Left colon (tissue), 2 donors: ENCODE results near the gene PCDHGC3. TPM values are rescaled to one million over a fixed set of nuclear protein-coding genes. Genes with fewer than 3 reads are reported as not detected.

Source experiments
- ATAC-seq: fragments of 200-7000 bp; cut with Tn5 transposase; one replicate; pipeline ENCODE4 v1.9.1; 2020; ENCODE audit warnings: mild to moderate bottlenecking, moderate library complexity
- DNase-seq, 2 donors: peaks; one replicate each; pipeline ENCODE4 v3.0.0-alpha.2; 2020
- intact Hi-C, 2 donors: fragments of 100-400 bp; cut with DNase I in 1 of 2; cut with micrococcal nuclease in 1 of 2; formaldehyde crosslinking; loops; one replicate each; pipeline versions ENCODE4 v1.11.2 to v1.14.0; 2022; cut with DNase I, micrococcal nuclease
- total RNA-seq, 2 donors: library from RNA; stranded (reverse); fragmentation: NEBNext Ultra II Directional; extraction: Animal tissue kit (Norgen Biotek cat#: 25700); gene quantifications; one replicate each; pipeline ENCODE4 v1.2.1, GENCODE V29; 2021
- donor health status: DM: no; HTN: no; CAD: no.
- donor health status: DM: yes; HTN: yes; CAD: no.

Gene PCDHGC3
- total RNA-seq, 2 donors from 2014 or later = 15.3 to 16.0 TPM

DNA sequence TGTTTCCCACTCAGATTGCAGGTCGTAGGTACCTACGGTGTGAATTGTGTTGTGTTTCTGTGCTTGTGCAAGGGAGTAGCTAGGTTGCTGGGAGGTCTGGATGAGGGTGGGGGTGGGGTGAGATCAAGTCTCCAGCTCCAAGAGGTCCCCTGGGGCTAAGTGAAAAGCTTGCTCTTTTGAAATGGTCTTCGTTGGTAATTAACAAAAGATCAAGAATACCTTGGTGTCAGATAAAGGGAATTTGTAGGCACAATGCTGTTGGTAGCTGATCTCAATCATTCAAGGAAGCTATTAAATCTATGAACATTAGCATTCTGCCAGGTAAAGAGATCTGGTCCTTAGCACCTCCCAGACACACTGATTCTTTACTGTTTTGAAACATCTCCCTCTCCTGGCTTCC, 8.1 kb downstream of the PCDHGC3 start:
- intact Hi-C loops = no loop called here
- ATAC-seq (no peak), DNase-seq (no peak)

DNA sequence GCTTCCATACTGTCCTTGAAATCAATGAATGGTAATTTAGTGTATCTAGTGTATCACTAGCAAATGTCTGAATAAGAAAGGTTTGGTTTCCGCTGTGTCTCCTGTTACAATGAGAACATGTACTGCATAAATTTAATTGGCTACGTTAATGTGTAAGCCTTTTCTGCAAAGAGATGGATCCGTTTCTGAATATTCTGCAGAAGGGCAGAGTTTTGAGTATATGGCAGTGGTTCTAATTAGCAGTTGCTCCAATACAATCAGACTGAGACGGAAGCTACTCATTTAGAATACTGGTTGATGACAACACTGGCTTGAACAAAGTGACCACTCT, 8.5 kb downstream of the PCDHGC3 start:
- no peak for ATAC-seq
- no peak for DNase-seq
- intact Hi-C loops = no loop called here

DNA sequence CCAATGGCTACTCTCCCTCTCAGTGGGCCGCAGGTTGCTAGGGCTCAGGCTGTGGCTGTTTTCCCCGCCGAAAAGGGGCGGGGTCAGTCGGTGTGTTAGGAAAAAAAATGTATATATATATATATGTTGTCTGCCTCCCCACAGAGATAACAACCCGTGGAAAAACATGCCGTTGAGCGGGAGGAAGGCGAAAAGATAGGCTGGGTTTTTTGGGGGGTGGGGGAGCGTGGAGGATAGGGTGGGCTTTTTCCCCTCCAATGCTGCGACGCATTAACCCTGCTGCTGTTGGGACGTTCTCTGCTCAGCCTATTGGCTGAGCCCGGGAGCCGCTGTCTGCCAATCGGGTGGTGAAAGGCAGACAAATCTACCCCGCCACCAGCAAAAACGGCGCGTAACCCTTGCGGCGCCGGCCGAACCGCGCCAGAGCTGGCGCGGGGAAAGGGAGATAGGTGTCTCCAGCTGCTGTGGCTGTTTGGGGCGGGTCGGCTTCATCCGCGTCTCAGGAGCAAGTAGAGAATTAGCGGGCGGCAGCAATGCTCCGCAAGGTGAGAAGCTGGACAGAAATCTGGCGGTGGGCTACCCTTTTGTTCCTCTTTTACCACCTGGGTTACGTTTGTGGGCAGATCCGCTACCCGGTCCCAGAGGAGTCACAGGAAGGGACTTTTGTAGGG, 9.0 kb downstream of the PCDHGC3 start, which contains the start of gene PCDHGC4:
TSS of gene PCDHGC4 (plus strand) at position 390 of the 671 bp plus-strand sequence. CDS start at position 534, 144 bp downstream.
- ATAC-seq (peak; percentile 64), DNase-seq (no peak)
- intact Hi-C loops = no loop called here

- intact Hi-C loops = no loop called here
- DNase-seq = no peak
- ATAC-seq = peak; percentile 26
Observed at GRCh38 chr5:141485321-141486055, 9.7 kb downstream of the PCDHGC3 start.

DNA sequence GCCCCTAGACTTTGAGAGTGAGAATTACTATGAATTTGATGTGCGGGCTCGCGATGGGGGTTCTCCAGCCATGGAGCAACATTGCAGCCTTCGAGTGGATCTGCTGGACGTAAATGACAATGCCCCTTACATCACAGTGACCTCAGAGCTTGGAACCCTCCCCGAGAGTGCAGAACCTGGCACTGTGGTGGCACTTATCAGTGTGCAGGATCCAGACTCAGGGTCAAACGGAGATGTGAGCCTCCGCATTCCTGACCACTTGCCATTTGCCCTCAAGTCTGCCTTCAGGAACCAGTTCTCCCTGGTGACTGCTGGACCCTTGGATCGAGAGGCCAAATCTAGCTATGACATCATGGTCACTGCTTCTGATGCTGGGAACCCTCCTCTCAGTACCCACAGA, 10.3 kb downstream of the PCDHGC3 start:
- intact Hi-C loops = no loop called here

DNA sequence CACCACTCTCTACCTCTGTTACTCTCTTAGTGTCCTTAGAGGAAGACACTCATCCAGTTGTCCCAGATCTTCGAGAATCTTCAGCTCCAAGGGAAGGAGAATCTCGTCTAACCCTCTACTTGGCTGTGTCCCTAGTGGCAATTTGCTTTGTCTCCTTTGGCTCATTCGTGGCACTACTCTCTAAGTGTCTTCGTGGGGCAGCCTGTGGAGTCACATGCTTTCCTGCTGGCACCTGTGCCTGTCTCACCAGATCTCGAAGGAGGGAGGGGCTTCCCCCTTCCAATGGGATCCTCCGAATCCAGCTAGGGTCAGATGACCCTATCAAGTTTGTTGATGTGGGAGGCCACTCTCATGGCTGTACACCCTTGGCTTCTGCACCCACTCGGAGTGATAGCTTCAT, 11.4 kb downstream of the PCDHGC3 start:
- intact Hi-C loops = no loop called here
- DNase-seq = no peak
- no peak for ATAC-seq

More for the DNA sequence above, 10.3 kb downstream of the PCDHGC3 start:
- DNase-seq (no peak), ATAC-seq (no peak)

DNA sequence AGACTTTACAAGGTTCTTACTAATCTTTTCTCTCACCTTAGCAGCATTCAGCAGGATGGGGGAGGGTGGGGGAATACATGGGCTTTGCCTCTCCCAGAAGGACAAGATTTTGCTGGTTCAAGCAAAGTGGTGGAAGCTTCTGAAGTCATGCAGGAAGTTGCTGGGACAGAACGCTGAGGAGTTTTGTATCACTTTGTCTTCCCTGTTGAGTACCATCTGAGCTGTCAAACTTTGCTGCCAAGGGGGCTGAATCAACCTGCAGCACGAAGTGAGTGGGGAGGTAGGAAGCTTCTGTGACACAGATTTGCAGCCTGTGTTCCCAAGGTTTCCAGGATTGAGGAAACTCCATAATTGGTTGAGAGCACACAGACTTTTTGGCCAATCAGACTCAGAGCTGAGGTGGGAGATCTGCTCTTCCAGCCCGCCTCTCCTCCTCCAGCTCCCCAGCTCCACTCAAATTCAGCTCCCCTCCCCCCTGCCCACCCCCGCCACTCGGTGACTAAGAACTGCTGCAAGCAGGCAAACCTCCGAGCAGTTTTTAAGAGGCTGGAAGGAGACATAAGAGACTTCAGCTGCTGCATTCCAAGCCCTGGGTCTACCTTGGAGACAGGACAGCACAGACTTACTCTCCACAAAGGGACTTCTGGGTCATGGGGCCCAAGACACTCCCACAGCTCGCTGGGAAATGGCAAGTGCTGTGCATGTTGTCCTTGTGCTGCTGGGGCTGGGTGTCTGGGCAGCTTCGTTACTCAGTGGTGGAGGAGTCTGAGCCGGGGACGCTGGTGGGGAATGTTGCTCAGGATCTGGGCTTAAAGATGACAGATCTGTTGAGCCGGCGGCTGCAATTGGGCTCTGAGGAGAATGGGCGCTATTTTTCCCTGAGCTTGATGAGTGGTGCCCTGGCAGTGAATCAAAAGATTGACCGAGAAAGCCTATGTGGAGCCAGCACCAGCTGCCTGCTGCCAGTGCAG, 13.1 kb downstream of the PCDHGC3 start, which contains the start of gene PCDHGC5:
TSS of gene PCDHGC5 (plus strand) at position 491 of the 971 bp plus-strand sequence. CDS start at position 651, 160 bp downstream.
- DNase-seq = no peak
- ATAC-seq = no peak
- intact Hi-C loops = no loop called here

- DNase-seq (no peak), ATAC-seq (no peak)
- intact Hi-C loops = no loop called here
Observed at GRCh38 chr5:141489841-141490240, 14.1 kb downstream of the PCDHGC3 start.

DNA sequence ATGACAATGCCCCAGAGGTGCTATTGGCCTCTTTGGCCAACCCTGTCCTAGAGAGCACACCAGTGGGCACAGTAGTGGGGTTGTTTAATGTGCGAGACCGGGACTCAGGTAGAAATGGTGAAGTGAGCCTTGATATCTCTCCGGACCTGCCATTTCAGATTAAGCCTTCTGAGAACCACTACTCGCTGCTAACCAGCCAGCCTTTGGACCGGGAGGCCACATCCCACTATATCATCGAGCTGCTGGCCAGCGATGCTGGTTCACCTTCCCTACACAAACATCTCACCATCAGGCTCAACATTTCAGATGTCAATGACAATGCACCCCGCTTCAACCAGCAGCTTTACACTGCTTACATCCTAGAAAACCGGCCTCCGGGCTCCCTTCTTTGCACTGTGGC, 14.5 kb downstream of the PCDHGC3 start:
- intact Hi-C loops = no loop called here
- ATAC-seq = no peak
- DNase-seq = no peak

- intact Hi-C loops = no loop called here
- DNase-seq (no peak), ATAC-seq (no peak)
Observed at GRCh38 chr5:141490771-141491170, 15.0 kb downstream of the PCDHGC3 start.

GRCh38 chr5:141491323-141492167, 15.8 kb downstream of the PCDHGC3 start:
- ATAC-seq (no peak), DNase-seq (no peak)
- intact Hi-C loops = no loop called here

DNA sequence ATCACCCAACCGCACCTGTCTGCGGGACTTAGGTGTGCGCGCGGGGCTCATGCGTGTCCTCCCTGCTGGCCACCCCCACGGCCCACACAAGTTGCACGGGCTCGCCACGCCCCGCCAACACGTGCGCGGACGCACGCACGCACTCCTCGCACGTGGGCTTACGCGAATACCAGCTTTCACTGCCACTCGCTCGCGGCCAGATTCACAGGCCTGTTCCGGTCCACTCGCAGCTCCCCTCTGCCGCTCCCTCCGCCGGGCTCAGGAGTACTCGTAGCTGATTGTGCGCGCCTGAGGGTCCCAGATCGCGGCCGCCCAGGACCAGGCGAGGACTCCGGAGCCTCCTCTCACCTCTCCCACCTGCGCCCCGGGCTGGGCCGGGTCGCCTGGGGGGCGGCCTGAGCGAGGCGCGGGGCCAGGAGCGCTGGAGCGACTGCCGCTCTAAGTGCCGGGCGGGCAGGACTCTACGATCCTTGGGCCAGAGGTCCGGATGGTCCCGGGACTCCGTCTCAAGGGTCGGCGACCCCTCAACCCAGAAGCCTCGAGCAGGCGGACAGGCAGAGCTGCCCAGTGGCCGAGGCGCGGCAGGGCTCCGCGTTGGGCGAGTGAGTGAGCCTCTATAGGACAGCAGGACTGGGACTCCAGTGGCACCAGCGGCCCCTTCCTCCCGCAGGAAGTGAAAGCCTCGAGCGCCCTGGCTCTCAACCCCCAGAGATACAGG, 16.6 kb downstream of the PCDHGC3 start:
- no peak for ATAC-seq
- DNase-seq = no peak
- intact Hi-C loops = no loop called here

DNA sequence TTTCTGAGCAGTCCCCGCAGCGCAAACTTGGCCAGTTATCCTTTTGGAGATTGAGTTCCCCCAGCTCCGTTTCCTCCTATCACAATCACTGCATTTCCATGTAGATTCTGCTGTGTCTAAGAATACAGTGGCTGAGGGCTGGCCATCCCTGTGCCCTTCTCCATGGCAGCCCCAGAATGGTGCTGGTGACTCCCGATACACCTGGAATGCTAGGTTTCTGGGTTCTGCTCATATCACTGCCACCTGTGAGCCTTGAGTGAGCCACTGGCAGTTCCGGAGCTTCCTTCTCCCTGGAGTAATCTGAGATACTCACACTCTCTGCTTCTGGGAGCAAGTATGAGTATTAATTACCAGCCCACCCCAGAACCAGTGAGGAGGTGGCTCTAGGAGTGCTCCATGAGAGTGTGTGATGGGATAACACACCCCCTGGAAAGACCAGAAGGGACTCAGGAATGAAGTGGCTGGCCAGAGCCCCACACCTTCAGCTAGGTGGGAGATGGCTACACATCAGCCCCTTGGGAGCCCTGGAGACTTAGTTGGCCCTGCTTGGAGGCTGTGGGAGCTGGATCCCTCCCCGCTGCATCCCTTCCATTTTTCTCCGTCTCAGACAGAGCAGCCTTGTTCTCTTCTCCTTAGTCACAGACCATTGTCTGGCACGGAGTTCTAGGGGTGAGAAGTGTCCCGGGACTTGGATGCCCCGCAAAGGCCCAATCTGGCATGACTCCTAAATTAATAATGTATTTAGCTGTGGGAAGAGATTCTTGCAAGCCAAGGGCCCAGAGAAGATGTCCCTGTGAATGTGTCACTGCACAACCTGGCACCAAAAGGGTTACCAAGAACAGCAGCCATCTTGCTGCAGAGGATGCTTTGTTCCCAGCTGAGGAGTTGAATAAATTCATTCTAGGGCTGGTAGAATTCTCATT, 18.0 kb downstream of the PCDHGC3 start:
- intact Hi-C loops = no loop called here
- ATAC-seq (no peak), DNase-seq (no peak)

DNA sequence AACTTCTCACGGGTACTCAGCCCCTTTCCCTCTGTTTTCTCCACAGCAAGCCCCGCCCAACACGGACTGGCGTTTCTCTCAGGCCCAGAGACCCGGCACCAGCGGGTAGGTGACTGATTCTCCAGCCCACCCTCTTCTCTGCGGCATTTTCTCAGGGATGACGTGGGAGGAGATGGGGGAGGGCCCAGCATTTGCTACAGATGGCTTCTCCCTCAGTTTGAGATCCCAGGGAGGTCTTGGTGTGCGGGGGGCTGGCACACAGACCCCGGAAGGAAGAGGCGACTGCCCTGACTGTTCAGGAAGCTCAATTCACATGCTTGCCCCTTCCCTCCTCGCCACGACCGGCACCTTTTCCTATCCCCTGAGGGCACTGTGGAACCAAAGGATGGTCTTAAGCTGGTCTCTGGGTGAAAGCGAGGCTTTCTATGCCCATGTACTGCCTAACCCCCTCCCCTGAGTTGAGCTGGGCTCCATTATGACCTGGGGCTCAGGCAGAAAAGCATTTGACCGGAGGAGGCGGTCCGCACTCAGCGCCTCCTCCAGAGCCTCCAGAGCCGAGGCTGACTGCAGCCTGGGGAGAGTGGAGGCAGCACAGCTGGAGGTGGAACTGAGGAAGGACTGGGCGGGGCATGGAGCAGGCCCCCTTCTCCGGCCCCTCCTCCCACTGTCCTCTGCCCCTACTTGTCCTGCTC, 19.1 kb downstream of the PCDHGC3 start:
- no peak for ATAC-seq
- DNase-seq = no peak
- intact Hi-C loops = no loop called here

- intact Hi-C loops = no loop called here
- DNase-seq (no peak), ATAC-seq (no peak)
Observed at GRCh38 chr5:141495453-141495811, 19.7 kb downstream of the PCDHGC3 start.

- intact Hi-C loops = no loop called here
- no peak for ATAC-seq
- no peak for DNase-seq
Observed at GRCh38 chr5:141496038-141496437, 20.3 kb downstream of the PCDHGC3 start.
